ENCODE measurements around the gene GALNT18. TPM values are rescaled to one million over a fixed set of nuclear protein-coding genes. Genes with fewer than 3 reads are reported as not detected.

Gene GALNT18
- total RNA-seq, 1 donor from 2014 or later, result 38.4 TPM

DNA sequence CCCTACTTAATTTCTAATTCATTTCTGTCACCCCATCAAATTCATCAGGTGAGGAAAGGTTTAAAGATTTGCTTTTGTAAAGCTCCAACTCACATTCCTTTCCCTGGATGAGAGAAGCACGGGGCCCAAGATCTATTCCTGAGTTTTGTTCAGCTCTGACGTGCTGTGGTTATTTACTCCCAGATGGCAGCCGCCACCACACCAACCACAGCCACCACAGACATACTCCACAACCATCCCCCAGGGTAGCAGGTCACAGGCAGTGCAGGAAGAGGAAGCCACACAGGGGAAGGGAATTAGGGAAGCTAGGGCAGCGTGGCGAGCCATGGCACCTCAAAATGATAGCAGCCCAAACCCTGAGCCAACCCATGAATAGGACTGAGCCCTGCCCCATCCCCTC lies 205.3 kb downstream of the GALNT18 start:
- no peaks in the 10 kb centered on the region for H3K27me3 Mint-ChIP-seq (ENCODE audit: low read depth)

DNA sequence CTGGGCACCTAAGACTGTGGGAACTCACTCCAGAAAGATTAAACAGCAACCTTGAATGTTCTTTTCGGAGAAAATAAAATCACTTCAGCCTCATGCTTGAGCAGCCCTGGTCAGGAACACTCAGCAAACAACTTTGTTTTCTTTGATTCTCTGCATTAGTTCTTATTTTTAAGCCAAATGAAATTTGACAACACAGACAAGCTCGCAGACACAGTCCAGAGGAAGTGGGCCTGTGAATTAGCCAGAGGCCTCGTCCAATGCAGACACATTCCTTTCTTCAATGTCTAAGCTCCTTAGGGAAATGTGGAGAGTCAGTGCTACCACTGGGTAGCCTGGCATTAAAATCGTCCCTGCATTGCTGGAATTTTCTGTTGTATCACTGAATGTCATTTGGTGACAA lies 205.9 kb downstream of the GALNT18 start:
- Mint-ChIP-seq H3K9me3 (ENCODE audit: low read depth) (no peaks in the 10 kb centered on the region), H3K27ac (ENCODE audit: unreplicated experiment) (peak overlapping the region; percentile 98), H3K4me3 (ENCODE audit: unreplicated experiment) (peak overlapping the region; percentile 13), H3K4me1 (ENCODE audit: low read depth) (peaks cover 38% of the 10 kb centered on the region), H3K36me3 (ENCODE audit: low read depth) (peaks cover 5% of the 10 kb centered on the region), H3K27me3 (ENCODE audit: low read depth) (no peaks in the 10 kb centered on the region)
- TF ChIP-seq, protein P1, sequence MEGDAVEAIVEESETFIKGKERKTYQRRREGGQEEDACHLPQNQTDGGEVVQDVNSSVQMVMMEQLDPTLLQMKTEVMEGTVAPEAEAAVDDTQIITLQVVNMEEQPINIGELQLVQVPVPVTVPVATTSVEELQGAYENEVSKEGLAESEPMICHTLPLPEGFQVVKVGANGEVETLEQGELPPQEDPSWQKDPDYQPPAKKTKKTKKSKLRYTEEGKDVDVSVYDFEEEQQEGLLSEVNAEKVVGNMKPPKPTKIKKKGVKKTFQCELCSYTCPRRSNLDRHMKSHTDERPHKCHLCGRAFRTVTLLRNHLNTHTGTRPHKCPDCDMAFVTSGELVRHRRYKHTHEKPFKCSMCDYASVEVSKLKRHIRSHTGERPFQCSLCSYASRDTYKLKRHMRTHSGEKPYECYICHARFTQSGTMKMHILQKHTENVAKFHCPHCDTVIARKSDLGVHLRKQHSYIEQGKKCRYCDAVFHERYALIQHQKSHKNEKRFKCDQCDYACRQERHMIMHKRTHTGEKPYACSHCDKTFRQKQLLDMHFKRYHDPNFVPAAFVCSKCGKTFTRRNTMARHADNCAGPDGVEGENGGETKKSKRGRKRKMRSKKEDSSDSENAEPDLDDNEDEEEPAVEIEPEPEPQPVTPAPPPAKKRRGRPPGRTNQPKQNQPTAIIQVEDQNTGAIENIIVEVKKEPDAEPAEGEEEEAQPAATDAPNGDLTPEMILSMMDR (IDR thresholded peaks at IDR 0.05), result no peak
- DNase-seq (ENCODE audit: low spot score), result no peak

More for the DNA sequence above, 205.3 kb downstream of the GALNT18 start:
- Mint-ChIP-seq H3K9me3 (ENCODE audit: low read depth) (no peaks in the 10 kb centered on the region), H3K4me3 (ENCODE audit: unreplicated experiment) (no peak overlapping the region), H3K27ac (ENCODE audit: unreplicated experiment) (peak overlapping the region; percentile 98), H3K36me3 (ENCODE audit: low read depth) (peaks cover 5% of the 10 kb centered on the region), H3K4me1 (ENCODE audit: low read depth) (peaks cover 38% of the 10 kb centered on the region)
- TF ChIP-seq, protein P1 (IDR thresholded peaks at IDR 0.05), result no peak
- DNase-seq (ENCODE audit: low spot score), result no peak

- peak overlapping the region; percentile 98 for H3K27ac Mint-ChIP-seq (ENCODE audit: unreplicated experiment)
- DNase-seq (ENCODE audit: low spot score), result no peak
- H3K36me3 Mint-ChIP-seq (ENCODE audit: low read depth), result peaks cover 4% of the 10 kb centered on the region
- no peak overlapping the region for H3K4me3 Mint-ChIP-seq (ENCODE audit: unreplicated experiment)
- H3K27me3 Mint-ChIP-seq (ENCODE audit: low read depth), result no peaks in the 10 kb centered on the region
- H3K9me3 Mint-ChIP-seq (ENCODE audit: low read depth), result no peaks in the 10 kb centered on the region
- peaks cover 45% of the 10 kb centered on the region for H3K4me1 Mint-ChIP-seq (ENCODE audit: low read depth)
- TF ChIP-seq, protein P1 (IDR thresholded peaks at IDR 0.05), result no peak
These were observed 206.8 kb downstream of the GALNT18 start for GRCh38 chr11:11414996-11415395.

- Mint-ChIP-seq H3K36me3 (ENCODE audit: low read depth) (peaks cover 4% of the 10 kb centered on the region), H3K4me3 (ENCODE audit: unreplicated experiment) (no peak overlapping the region), H3K27ac (ENCODE audit: unreplicated experiment) (no peak overlapping the region), H3K9me3 (ENCODE audit: low read depth) (no peaks in the 10 kb centered on the region), H3K4me1 (ENCODE audit: low read depth) (peaks cover 55% of the 10 kb centered on the region), H3K27me3 (ENCODE audit: low read depth) (no peaks in the 10 kb centered on the region)
- no peak for DNase-seq (ENCODE audit: low spot score)
- TF ChIP-seq, protein P1 (IDR thresholded peaks at IDR 0.05), result no peak
These were observed 208.0 kb downstream of the GALNT18 start for GRCh38 chr11:11413776-11414175.

- no peak overlapping the region for H3K27ac Mint-ChIP-seq (ENCODE audit: unreplicated experiment)
- H3K4me3 Mint-ChIP-seq (ENCODE audit: unreplicated experiment), result no peak overlapping the region
- no peaks in the 10 kb centered on the region for H3K9me3 Mint-ChIP-seq (ENCODE audit: low read depth)
- peaks cover 53% of the 10 kb centered on the region for H3K4me1 Mint-ChIP-seq (ENCODE audit: low read depth)
- DNase-seq (ENCODE audit: low spot score), result no peak
- TF ChIP-seq, protein P1 (IDR thresholded peaks at IDR 0.05), result no peak
- H3K27me3 Mint-ChIP-seq (ENCODE audit: low read depth), result no peaks in the 10 kb centered on the region
- peaks cover 2% of the 10 kb centered on the region for H3K36me3 Mint-ChIP-seq (ENCODE audit: low read depth)
These were observed 210.3 kb downstream of the GALNT18 start for GRCh38 chr11:11411401-11411985.
